DND-41 (cell line): ENCODE measurements around the gene TM9SF4.

ENCODE experiments used
- ATAC-seq: fragments of 200-7000 bp; cut with Tn5 transposase; 3 replicates; pipeline ENCODE4 v1.9.1; 2021; ENCODE audit warnings: low read depth; ENCODE audit not compliant: insufficient read depth
- DNase-seq: peaks from one replicate; pipeline ENCODE4 v3.0.0-alpha.2; 2020
- H2AFZ ChIP-seq: 2 replicates; pipeline ENCODE4 v1.6.0; 2012; ENCODE audit warnings: low read depth, low read length
- H3K27ac ChIP-seq: 2 replicates; pipeline ENCODE4 v1.5.1; 2012; ENCODE audit warnings: low read length, inconsistent platforms
- H3K27me3 ChIP-seq: fragments of 200-600 bp; sonication (generic); 2 replicates; pipeline ENCODE4 v1.6.0; 2012; ENCODE audit warnings: low read length, mild to moderate bottlenecking, inconsistent platforms; ENCODE audit not compliant: insufficient read depth, poor library complexity
- H3K36me3 ChIP-seq: 2 replicates; pipeline ENCODE4 v1.5.1; 2012; ENCODE audit warnings: low read length, inconsistent platforms; ENCODE audit not compliant: insufficient read depth
- H3K4me1 ChIP-seq: 2 replicates; pipeline ENCODE4 v1.5.1; 2012; ENCODE audit warnings: mild to moderate bottlenecking, low read length; ENCODE audit not compliant: insufficient read depth
- H3K4me2 ChIP-seq: 2 replicates; pipeline ENCODE4 v1.6.0; 2012; ENCODE audit warnings: mild to moderate bottlenecking, moderate library complexity, low read length, inconsistent platforms; ENCODE audit not compliant: insufficient read depth
- H3K4me3 ChIP-seq, 2 experiments: fragments of 200-600 bp in 1 of 2; shearing (Covaris generic) in 1 of 2; 2 replicates each; pipeline ENCODE4 v1.5.1; 2012 to 2016; ENCODE audit warnings: inconsistent platforms in 2 of 2, low read length in 2 of 2, mild to moderate bottlenecking in 2 of 2, low read depth in 1 of 2, moderate library complexity in 1 of 2
- H3K79me2 ChIP-seq: 2 replicates; pipeline ENCODE4 v1.6.0; 2012; ENCODE audit warnings: low read length, inconsistent platforms; ENCODE audit not compliant: insufficient read depth
- H3K9ac ChIP-seq: 2 replicates; pipeline ENCODE4 v1.6.0; 2012; ENCODE audit warnings: low read depth, mild to moderate bottlenecking, inconsistent platforms, low read length, moderate library complexity
- H3K9me3 ChIP-seq: 2 replicates; pipeline ENCODE4 v1.5.1; 2012; ENCODE audit warnings: low read length, moderate library complexity, mild to moderate bottlenecking, inconsistent platforms; ENCODE audit not compliant: insufficient read depth, severe bottlenecking
- H4K20me1 ChIP-seq: 2 replicates; pipeline ENCODE4 v1.6.0; 2012; ENCODE audit warnings: low read length; ENCODE audit not compliant: insufficient read depth
- CTCF ChIP-seq: IDR thresholded peaks from 2 replicates; pipeline ENCODE4 v1.5.1; 2012; ENCODE audit warnings: borderline replicate concordance, low read length, moderate library complexity, mild to moderate bottlenecking; ENCODE audit not compliant: poor library complexity, severe bottlenecking; ENCODE audit errors: extremely low read depth
- EZH2 ChIP-seq: IDR thresholded peaks from 3 replicates; pipeline ENCODE4 v1.6.1; 2012; ENCODE audit warnings: borderline replicate concordance, low read depth, mild to moderate bottlenecking, moderate library complexity, low read length, inconsistent platforms; ENCODE audit not compliant: severe bottlenecking

Gene TM9SF4

DNA sequence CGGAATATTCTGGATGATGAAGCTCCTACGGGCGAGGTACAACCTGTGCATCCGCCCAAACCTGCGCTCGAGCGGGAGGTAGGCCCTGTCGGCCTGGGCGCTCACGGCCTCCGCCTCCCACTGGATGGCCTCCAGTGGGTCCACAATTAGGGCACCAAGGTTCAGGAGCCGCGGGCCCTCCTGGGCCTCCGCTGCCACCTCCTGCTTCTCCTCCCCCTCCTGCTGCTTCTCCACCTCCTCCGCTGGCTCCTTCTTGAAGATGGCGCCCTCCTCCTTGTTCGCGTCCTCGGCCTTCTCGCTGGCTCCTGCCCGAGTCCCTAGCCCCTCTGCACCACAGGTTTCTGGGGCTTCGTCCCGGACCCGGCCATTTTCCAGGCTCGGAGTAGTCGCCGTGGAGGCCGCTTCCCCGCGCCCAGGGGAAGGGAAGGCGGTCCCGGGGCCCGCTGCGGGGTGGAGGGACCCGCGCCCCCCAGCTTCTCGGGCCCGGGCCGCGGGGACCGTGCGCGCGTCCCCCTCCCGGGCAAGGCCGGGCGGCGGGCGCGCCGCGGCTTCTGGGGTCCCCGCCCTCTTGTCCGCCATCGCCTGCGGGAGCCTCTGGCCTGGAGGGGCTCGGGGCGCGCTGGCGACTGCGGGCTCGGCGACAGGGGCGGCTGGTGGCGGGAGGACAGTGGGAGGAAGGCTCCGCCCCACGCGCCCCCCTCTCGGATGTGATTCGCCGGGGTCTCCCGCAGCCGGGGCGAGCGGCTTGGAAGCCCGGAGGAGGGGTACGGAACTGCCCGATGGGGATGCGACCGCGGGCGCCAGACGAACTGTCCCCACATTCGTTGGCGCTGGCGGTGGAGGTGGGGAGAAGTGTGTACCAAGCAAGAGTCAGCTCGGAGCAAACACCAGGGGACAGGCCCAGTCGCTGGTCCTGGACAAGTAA, 80.4 kb downstream of the TM9SF4 start:
- ATAC-seq (peak; percentile 70), DNase-seq (peak; percentile 69)
- Histone ChIP-seq H3K9me3 (no peaks in the 10 kb centered on the region), H3K9ac (peak overlapping the region; percentile 74), H2AFZ (peak overlapping the region; percentile 62), H3K79me2 (peaks cover 9% of the 10 kb centered on the region), H3K4me3 (peak overlapping the region; percentile 35 to 56; a peak in 3 of 4 replicates), H3K27me3 (no peaks in the 10 kb centered on the region), H3K36me3 (peaks cover 22% of the 10 kb centered on the region), H3K27ac (peak overlapping the region; percentile 70), H3K4me2 (peak overlapping the region; percentile 67), H3K4me1 (peaks cover 26% of the 10 kb centered on the region), H4K20me1 (peaks cover 14% of the 10 kb centered on the region; the same call in 1 of the 2 replicates)
- peak; percentile 3 for TF ChIP-seq CTCF
- no peak for TF ChIP-seq EZH2

DNA sequence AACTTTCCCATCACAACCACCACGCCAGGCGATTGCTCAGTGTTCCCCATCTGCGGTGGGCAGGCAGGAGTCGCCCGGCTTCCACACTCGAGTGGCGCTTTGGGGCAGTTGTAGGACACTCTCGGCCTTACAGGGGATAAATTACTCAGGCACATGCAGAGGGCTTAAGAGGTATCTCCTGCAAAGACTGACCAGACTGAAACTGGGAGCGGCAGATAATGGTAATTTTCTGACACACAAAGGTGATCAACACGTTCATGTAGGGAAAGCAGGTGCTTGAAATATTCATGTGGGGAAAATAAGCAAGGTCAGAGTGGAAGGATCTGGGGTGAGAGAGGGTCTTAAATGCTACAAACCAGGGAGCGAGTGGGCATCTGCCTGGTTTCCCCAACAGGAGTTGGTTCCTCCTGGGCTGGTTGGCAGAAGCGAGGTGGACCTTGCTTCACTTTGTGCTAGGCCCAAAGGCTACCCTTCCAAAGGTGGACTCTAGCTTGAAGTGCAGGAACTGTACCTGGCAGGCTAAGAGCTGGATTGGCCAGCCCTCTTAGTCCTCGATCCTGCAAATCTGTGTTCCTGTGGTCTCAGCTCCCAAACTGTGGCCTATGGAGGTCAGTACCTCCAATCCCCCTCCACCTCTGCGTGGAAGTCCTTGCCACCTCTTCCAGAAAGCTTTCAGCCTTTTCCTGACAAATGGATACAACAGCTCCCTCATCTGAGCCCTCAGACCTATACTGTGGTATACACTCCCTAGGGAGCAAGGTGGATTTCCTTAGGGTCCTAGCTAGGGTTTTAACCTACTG, 81.3 kb downstream of the TM9SF4 start:
- H3K27me3 ChIP-seq = no peaks in the 10 kb centered on the region
- peaks cover 31% of the 10 kb centered on the region for H3K36me3 ChIP-seq
- peaks cover 26% of the 10 kb centered on the region for H3K4me1 ChIP-seq
- H2AFZ ChIP-seq = peak overlapping the region; percentile 62
- no peak for ATAC-seq
- DNase-seq = no peak
- peaks cover 23% of the 10 kb centered on the region for H4K20me1 ChIP-seq
- H3K4me3 ChIP-seq = peak overlapping the region; percentile 35 to 56; a peak in 3 of 4 replicates
- peak overlapping the region; percentile 70 for H3K27ac ChIP-seq
- no peak for TF ChIP-seq EZH2
- TF ChIP-seq CTCF = no peak
- H3K4me2 ChIP-seq = peak overlapping the region; percentile 67
- H3K79me2 ChIP-seq = peaks cover 9% of the 10 kb centered on the region
- H3K9ac ChIP-seq = peak overlapping the region; percentile 74
- H3K9me3 ChIP-seq = no peaks in the 10 kb centered on the region

DNA sequence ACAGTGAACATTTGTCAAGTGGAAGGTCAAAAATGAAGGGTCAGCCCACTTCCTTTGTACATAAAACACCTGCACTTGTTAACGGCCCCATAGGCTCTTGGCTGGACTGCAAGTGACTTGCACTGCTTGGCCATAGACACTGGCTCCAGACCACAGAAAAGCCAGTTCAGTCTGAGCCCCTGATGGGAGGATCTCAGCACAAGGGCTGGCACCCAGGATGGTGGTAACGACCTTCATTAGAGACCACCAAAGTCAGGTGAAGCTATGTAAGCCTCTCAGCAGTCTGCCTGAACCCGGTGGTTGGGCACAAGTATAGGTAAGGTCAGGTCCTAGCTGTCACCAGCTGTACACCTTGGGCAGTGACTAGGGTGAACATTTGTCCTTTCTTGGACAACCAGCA, 81.9 kb downstream of the TM9SF4 start:
- no peaks in the 10 kb centered on the region for H3K9me3 ChIP-seq
- no peak for ATAC-seq
- H3K4me1 ChIP-seq = peaks cover 26% of the 10 kb centered on the region
- no peak for DNase-seq
- H3K4me3 ChIP-seq = no peak overlapping the region
- no peak overlapping the region for H3K9ac ChIP-seq
- TF ChIP-seq EZH2 (no peak), CTCF (no peak)
- no peak overlapping the region for H3K27ac ChIP-seq
- peaks cover 37% of the 10 kb centered on the region for H3K36me3 ChIP-seq
- no peak overlapping the region for H3K4me2 ChIP-seq
- H2AFZ ChIP-seq = no peak overlapping the region
- H3K79me2 ChIP-seq = peaks cover 9% of the 10 kb centered on the region
- peaks cover 29% of the 10 kb centered on the region for H4K20me1 ChIP-seq
- no peaks in the 10 kb centered on the region for H3K27me3 ChIP-seq
